Fibroblast of peridontal ligament (primary cell): ENCODE results near the gene PRAMEF13.
"Not testable (repeated sequence)": the region's sequence is repeated elsewhere in the genome, so short reads cannot be mapped to it uniquely, and the experiment has no call there.

Source experiments
- DNase-seq: peaks from one replicate; pipeline ENCODE4 v3.0.0-alpha.2; 2010; ENCODE audit errors: extremely low read depth

The PRAMEF13 gene

DNA sequence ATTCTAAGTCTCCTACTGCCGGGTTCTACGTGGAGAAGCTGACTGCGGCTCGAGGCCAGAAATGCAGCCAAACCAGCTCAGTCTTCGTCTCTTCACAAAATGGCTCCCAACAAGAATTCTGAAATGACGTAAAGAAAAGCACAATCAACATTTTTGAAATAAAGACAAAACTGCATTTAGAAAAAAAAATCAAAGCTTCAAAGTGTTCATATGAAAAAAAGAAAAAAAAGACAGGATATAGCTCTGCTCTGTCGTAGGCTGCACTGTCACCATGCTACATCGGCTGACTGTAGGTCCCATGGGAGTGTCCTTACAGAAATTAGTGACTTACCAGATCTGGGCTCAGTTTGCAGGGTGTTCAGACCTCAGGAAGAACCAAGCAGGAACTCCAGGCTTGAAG, 35.7 kb downstream of the PRAMEF13 start, which contains the start of gene HNRNPCL4:
HNRNPCL4 (minus strand) TSS at position 101 of the 400 bp plus-strand sequence. CDS start 164 bp downstream, outside the sequence.
- DNase-seq, result not testable (repeated sequence)

GRCh38 chr1:13155909-13156308, 45.3 kb downstream of the PRAMEF13 start, which contains the start of gene PRAMEF26:
PRAMEF26 (minus strand) TSS chr1:13156009; CDS start chr1:13153095, 2,914 bp downstream.
- not testable (repeated sequence) for DNase-seq
